Activated naive CD4-positive, alpha-beta T cell treated with anti-CD3 and anti-CD28 coated beads for 36 hours (primary cell): ENCODE results near the gene RBMS3. TPM values are rescaled to one million over a fixed set of nuclear protein-coding genes. Genes with fewer than 3 reads are reported as not detected.
"Not testable (repeated sequence)": the region's sequence is repeated elsewhere in the genome, so short reads cannot be mapped to it uniquely, and the experiment has no call there.

Experiments
- CTCF ChIA-PET: fragments of 350-600 bp; sonication (Branson Sonifier 250); formaldehyde crosslinking; loops from one replicate; lab custom pipeline; 2021; ENCODE audit warnings: antibody characterized with exemption; lab: Charles Lee
- DNase-seq: peaks from one replicate; pipeline ENCODE4 v3.0.0-alpha.2; 2020
- H3K27ac Mint-ChIP-seq: one replicate; pipeline ENCODE4 v1.8.0; 2021; ENCODE audit warnings: mild to moderate bottlenecking, mixed read lengths
- H3K27me3 Mint-ChIP-seq: one replicate; pipeline ENCODE4 v1.8.0; 2021; ENCODE audit warnings: low read depth, mixed read lengths
- H3K36me3 Mint-ChIP-seq: one replicate; pipeline ENCODE4 v1.8.0; 2021; ENCODE audit warnings: low read depth, mixed read lengths
- H3K4me1 Mint-ChIP-seq: one replicate; pipeline ENCODE4 v1.8.0; 2021; ENCODE audit warnings: low read depth, mixed read lengths
- H3K4me3 Mint-ChIP-seq: one replicate; pipeline ENCODE4 v1.8.0; 2021; ENCODE audit warnings: mild to moderate bottlenecking, moderate library complexity, mixed read lengths
- H3K9me3 Mint-ChIP-seq: one replicate; pipeline ENCODE4 v1.8.0; 2021; ENCODE audit warnings: mixed read lengths
- intact Hi-C: fragments of 100-400 bp; cut with micrococcal nuclease; formaldehyde crosslinking; loops from one replicate; pipeline ENCODE4 v1.15.1; 2023
- total RNA-seq, 2 experiments: library from RNA; stranded (reverse); gene quantifications; one replicate each; pipeline ENCODE4 v1.2.3, GENCODE V29; 2021

Gene RBMS3
- total RNA-seq, 2 experiments from 2014 or later: 0.84 to 1.1 TPM

DNA sequence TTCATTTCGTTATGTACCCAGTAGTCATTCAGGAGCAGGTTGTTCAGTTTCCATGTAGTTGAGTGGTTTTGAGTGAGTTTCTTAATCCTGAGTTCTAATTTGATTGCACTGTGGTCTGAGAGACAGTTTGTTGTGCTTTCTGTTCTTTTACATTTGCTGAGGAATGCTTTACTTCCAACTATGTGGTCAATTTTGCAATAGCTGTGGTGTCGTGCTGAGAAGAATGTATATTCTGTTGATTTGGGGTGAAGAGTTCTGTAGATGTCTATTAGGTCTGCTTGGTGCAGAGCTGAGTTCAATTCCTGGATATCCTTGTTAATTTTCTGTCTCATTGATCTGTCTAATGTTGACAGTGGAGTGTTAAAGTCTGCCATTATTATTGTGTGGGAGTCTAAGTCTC lies 79.4 kb downstream of the RBMS3 start:
- H3K4me1 Mint-ChIP-seq, H3K27me3 Mint-ChIP-seq, intact Hi-C loops, CTCF ChIA-PET, H3K36me3 Mint-ChIP-seq, H3K27ac Mint-ChIP-seq, H3K9me3 Mint-ChIP-seq, H3K4me3 Mint-ChIP-seq, DNase-seq: not testable (repeated sequence)

DNA sequence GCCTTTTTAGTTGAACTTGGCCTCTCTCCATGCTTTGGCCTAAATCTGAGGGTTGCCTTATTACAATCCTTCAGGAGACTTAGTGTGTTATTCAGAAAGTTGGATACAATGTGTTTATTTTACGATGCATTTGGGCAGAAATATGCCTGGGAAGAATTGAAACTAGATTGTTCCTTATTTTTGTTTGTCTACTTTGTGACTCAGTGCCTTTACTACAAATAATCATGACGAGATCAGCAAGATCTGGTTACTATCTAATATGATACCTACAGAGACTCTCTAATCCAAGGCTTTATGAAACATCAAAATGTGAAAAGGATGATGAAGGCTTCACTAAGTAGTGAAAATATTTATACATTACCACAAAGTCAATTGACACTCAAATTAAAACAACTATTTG lies 82.2 kb downstream of the RBMS3 start:
- CTCF ChIA-PET: no interaction called here
- Mint-ChIP-seq H3K9me3 (peaks cover 4% of the 10 kb centered on the region), H3K36me3 (no peaks in the 10 kb centered on the region), H3K4me3 (no peak overlapping the region), H3K4me1 (no peaks in the 10 kb centered on the region), H3K27me3 (peaks cover 3% of the 10 kb centered on the region), H3K27ac (no peak overlapping the region)
- DNase-seq: no peak
- intact Hi-C loops: no loop called here

DNA sequence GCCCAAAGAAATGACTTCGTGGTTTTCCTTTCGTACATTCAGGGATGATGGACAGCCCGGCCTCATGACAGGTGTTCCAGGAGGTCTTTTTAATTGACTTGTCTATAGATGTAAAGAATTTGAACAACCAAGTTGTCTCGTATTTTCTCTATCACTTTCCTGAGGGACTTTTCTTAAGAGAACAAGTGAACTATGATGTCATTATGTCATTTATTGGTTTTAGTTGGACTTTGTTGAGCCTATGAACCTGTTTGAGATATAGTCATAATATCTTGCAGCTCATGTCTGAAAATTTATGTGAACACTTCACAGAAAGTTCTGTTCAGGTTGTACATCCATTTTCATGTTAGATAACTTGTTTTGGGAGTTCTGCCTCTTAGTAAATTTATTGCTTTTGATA lies 89.2 kb downstream of the RBMS3 start:
- Mint-ChIP-seq H3K27ac (no peak overlapping the region), H3K4me1 (no peaks in the 10 kb centered on the region), H3K9me3 (no peaks in the 10 kb centered on the region), H3K36me3 (no peaks in the 10 kb centered on the region), H3K4me3 (no peak overlapping the region), H3K27me3 (peaks cover 6% of the 10 kb centered on the region)
- DNase-seq: no peak
- CTCF ChIA-PET: no interaction called here
- intact Hi-C loops: no loop called here

DNA sequence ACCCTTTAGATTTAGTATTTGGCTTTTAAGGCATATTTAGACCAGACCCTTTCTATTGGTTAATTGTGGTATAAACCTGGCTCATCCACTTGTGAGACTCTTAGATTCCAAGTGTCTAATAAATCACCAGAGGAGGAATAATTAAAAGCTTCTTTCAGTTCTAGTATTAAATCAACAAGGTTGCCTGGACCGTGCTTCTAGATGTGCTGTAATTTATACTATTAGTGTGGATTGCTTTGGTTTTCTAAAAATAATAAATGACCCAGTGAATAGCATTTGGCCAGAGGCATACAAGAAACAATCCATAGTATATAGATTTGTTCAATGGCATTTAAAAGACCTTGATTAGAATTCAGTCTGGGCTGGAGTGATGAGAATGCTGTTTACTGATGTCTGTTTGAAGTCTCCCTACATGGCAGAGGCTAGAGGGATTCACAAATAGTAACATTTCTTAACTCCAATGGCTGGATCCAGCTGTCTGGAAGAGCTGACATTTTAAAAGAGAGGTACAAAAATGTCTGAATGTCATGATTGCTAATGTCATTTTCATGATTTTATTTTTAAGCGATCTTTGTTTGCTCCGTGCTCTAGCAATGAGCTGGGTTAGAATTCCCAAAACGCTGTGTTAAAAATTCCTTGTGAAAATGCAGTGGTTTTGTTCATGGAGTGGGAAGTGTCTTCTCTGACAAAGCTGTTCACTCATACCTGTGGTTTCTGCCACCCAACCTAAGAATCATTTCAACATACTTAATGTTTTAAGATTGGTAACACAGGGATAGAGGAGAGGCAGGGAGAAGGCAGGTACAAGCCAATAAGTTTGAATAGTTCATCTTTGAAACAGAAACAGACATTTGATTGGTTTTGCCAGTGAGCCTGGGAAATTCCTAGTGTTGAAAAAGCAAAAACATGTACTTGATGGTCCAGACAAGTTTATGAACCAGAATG lies 89.9 kb downstream of the RBMS3 start:
- Mint-ChIP-seq H3K27me3 (peaks cover 6% of the 10 kb centered on the region), H3K27ac (no peak overlapping the region)
- CTCF ChIA-PET: no interaction called here

DNA sequence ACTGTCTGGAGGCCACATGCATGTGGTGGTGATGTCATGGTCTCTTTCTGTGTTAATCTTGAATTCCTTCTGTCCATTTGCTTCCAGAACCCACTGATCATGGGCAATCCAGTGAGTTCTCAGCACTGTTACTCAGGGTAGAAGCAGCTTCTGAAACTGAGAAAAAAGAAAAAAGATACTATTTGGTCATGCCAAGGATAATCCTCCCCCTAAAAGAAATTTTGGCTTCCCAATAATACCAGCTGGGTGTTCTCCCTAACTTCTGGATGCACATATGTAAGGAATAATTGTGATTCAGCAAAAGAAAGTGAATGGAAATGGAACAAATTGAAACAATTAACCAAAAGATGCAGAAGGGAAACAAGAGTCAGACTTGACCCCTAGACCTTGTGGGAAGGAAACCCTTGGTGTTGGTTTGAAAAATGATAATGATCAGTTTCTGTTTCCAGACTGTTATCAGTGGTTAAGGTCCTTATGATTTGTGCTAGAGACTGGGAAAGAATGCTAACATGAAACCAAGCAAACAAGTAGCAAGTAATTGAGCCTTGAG lies 92.3 kb downstream of the RBMS3 start:
- CTCF ChIA-PET: no interaction called here

More for the DNA sequence above, 89.9 kb downstream of the RBMS3 start:
- no peak overlapping the region for H3K4me3 Mint-ChIP-seq
- intact Hi-C loops: no loop called here
- H3K36me3 Mint-ChIP-seq: no peaks in the 10 kb centered on the region
- no peak for DNase-seq
- no peaks in the 10 kb centered on the region for H3K4me1 Mint-ChIP-seq
- H3K9me3 Mint-ChIP-seq: no peaks in the 10 kb centered on the region

DNA sequence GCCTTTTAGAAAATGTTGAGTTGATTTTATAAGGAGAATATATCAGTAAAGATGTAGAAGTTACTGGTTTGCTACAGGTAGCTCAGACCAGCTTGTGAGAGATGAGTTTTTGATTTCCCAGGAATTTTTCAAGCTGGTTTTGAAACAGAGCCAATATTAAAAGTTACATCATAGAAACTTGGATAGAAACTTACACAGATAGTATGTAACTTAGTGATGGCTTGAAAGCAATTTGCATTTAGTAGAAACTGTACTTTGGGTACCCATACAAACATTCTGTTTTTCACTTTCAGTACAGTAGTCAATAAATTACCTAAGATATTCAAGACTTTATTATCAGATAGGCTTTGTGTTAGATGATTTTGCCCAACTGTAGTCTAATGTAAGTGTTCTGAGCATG lies 93.4 kb downstream of the RBMS3 start:
- Mint-ChIP-seq H3K36me3 (no peaks in the 10 kb centered on the region), H3K4me1 (no peaks in the 10 kb centered on the region), H3K27ac (no peak overlapping the region), H3K9me3 (no peaks in the 10 kb centered on the region), H3K4me3 (no peak overlapping the region), H3K27me3 (peaks cover 2% of the 10 kb centered on the region)
- no peak for DNase-seq
- intact Hi-C loops: no loop called here
- CTCF ChIA-PET: no interaction called here

More for the DNA sequence above, 92.3 kb downstream of the RBMS3 start:
- H3K4me1 Mint-ChIP-seq: no peaks in the 10 kb centered on the region
- no peaks in the 10 kb centered on the region for H3K9me3 Mint-ChIP-seq
- intact Hi-C loops: no loop called here
- H3K36me3 Mint-ChIP-seq: no peaks in the 10 kb centered on the region
- DNase-seq: no peak
- peaks cover 5% of the 10 kb centered on the region for H3K27me3 Mint-ChIP-seq
- H3K4me3 Mint-ChIP-seq: no peak overlapping the region
- no peak overlapping the region for H3K27ac Mint-ChIP-seq

DNA sequence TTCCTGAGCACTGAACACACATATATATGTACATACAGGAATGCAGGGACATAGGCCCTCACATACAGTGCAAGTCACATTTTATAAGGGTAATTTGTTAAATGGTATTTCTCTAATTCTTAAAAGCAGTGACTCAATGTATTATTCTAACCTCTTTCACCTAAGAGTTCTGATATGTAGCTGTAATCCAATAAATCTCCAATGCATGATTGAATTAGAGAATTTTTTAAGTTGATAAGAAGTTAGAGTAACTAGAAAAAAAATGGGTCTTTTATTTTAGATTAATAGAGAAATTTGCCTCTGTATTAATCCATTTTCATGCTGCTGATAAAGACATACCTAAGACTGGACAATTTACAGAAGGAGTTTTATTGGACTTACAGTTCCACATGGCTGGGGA lies 98.2 kb downstream of the RBMS3 start:
- intact Hi-C loops: no loop called here
- no peak overlapping the region for H3K27ac Mint-ChIP-seq
- CTCF ChIA-PET: no interaction called here
- no peak for DNase-seq
- no peaks in the 10 kb centered on the region for H3K4me1 Mint-ChIP-seq
- H3K27me3 Mint-ChIP-seq: no peaks in the 10 kb centered on the region
- no peaks in the 10 kb centered on the region for H3K36me3 Mint-ChIP-seq
- H3K4me3 Mint-ChIP-seq: no peak overlapping the region
- H3K9me3 Mint-ChIP-seq: no peaks in the 10 kb centered on the region

DNA sequence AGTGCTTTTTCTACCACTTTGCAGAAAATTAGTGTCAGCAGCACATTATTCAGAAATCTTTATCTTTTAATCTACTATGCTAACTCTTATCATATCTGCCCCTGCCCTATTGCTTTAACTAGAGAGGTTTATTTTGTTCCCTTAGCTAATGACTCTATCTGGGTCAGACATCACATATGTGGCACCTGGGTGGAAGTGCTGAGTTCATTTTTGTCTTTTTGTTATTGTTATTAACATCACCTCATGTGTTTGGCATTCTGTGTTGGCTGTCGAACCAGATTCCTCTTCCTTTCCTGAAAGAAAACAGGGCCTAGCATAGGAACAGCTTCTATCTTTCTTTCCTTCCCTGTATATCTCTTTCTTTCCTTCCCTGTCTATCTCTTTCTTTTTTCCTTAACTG lies 100.7 kb downstream of the RBMS3 start:
- H3K27ac Mint-ChIP-seq: no peak overlapping the region
- no peaks in the 10 kb centered on the region for H3K36me3 Mint-ChIP-seq
- H3K4me1 Mint-ChIP-seq: peaks cover 4% of the 10 kb centered on the region
- no peaks in the 10 kb centered on the region for H3K9me3 Mint-ChIP-seq
- CTCF ChIA-PET: no interaction called here
- H3K4me3 Mint-ChIP-seq: no peak overlapping the region
- intact Hi-C loops: no loop called here
- no peak for DNase-seq
- H3K27me3 Mint-ChIP-seq: no peaks in the 10 kb centered on the region

DNA sequence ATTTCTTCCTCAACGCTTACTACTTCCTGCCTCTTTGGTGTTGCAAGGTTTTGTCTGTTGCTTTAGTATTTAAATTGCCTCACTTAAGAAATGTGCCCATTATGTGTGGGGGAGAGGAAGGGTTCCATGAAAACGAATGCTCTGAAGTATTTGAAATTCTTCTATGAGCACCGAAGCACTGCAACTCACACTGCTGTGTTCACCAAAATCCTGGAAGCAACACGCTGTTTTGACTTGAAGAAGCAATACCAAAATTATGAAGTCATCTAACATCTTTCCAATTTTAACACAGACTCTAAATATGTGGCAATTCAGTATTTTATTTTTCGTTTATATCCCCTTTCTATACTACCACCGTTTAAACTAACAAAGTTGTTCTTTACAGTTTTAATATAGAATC lies 101.5 kb downstream of the RBMS3 start:
- H3K27me3 Mint-ChIP-seq: no peaks in the 10 kb centered on the region
- CTCF ChIA-PET: no interaction called here
- H3K36me3 Mint-ChIP-seq: no peaks in the 10 kb centered on the region
- no peak overlapping the region for H3K4me3 Mint-ChIP-seq
- DNase-seq: no peak
- no peaks in the 10 kb centered on the region for H3K9me3 Mint-ChIP-seq
- H3K27ac Mint-ChIP-seq: no peak overlapping the region
- peaks cover 4% of the 10 kb centered on the region for H3K4me1 Mint-ChIP-seq
- intact Hi-C loops: no loop called here

DNA sequence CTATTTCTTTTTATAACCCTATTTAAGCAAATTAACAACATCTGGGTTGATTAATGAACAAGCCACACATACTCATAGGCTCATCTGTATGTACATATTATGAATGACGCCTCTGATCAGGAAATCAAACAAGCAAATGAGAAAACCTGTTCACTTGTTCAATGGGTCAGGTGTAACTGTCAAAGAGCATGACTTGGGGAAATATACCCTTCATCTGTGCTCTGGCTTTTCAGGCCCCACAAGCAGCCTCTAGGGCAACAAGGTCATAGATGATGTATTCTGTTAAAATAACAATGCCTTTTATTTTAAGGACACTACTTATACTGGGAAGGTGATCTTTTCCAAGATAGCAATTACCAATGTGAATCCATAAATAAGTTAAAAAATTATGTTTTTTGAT lies 102.0 kb downstream of the RBMS3 start:
- peaks cover 4% of the 10 kb centered on the region for H3K4me1 Mint-ChIP-seq
- no peak overlapping the region for H3K27ac Mint-ChIP-seq
- H3K27me3 Mint-ChIP-seq: no peaks in the 10 kb centered on the region
- H3K36me3 Mint-ChIP-seq: no peaks in the 10 kb centered on the region
- H3K4me3 Mint-ChIP-seq: no peak overlapping the region
- CTCF ChIA-PET: no interaction called here
- intact Hi-C loops: no loop called here
- no peak for DNase-seq
- H3K9me3 Mint-ChIP-seq: no peaks in the 10 kb centered on the region

DNA sequence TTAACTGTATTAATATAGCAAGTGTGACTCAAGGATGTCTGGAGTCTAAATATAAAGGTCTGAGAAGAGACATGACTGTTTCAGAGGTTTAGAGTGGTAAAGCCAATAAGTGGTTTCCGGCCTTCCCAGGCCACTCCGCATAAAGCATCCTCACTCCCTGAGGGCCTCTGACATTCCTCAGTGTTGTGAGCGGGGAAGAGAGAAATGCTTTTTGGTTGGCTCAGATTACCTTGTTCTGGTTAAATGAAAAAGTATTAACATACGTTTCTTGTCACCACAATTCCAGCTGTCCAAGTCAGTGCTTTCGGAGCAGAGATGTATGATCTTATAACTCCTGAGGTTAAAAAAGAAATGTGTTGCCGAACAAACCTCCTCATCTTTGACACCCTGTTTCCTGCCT lies 103.8 kb downstream of the RBMS3 start:
- H3K27me3 Mint-ChIP-seq: no peaks in the 10 kb centered on the region
- H3K4me1 Mint-ChIP-seq: peaks cover 4% of the 10 kb centered on the region
- no peak overlapping the region for H3K27ac Mint-ChIP-seq
- H3K9me3 Mint-ChIP-seq: no peaks in the 10 kb centered on the region
- no peaks in the 10 kb centered on the region for H3K36me3 Mint-ChIP-seq
- H3K4me3 Mint-ChIP-seq: no peak overlapping the region
- CTCF ChIA-PET: no interaction called here
- DNase-seq: no peak
- intact Hi-C loops: no loop called here

DNA sequence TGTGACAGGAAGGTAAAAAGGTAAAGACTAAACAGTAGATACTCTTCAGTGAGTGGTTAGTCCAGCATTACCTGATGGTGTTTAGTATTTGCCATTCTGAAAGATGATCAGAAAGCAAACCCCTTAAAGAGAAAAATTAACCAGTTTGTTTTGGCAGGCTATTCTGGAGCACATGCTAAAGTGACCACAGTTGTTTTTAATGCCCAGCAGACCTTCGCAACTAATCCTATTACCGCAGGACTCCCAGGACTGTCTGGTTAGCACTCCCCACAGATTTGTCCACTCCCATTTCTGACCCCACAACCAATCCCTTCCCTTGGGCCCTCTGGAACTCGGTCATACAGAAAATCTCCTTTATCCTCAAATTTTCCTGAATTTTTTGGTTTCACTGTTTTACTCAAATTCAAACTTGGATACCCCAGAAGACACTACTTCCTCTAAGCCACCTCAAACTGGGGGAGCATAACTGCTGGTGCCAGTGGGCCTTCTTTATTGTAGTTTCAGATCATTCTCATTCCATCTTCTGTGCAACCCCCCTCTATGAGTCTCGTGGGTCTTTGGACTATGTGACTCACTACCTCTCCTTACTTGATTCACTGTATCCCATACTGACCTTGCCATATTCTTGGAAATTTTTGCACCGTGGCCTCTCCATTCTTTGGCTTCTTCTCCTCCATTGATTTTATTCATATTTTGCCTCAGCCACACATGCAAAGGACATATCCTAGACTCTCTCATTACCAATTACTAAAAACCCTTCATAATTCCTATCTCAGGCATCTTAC lies 104.4 kb downstream of the RBMS3 start:
- CTCF ChIA-PET: no interaction called here
- no peak overlapping the region for H3K27ac Mint-ChIP-seq
- intact Hi-C loops: no loop called here

More for the DNA sequence above, 104.4 kb downstream of the RBMS3 start:
- Mint-ChIP-seq H3K4me1 (peaks cover 4% of the 10 kb centered on the region), H3K36me3 (no peaks in the 10 kb centered on the region), H3K27me3 (no peaks in the 10 kb centered on the region), H3K4me3 (no peak overlapping the region), H3K9me3 (no peaks in the 10 kb centered on the region)
- no peak for DNase-seq
